GM10847 (cell line): Measurements from ENCODE around the gene MND1.

Source experiments
- POLR2A ChIP-seq: IDR thresholded peaks from 2 replicates; pipeline ENCODE4 v1.6.1; 2011; ENCODE audit not compliant: insufficient read length; ENCODE audit errors: extremely low read depth

Gene MND1

GRCh38 chr4:153409412-153409811 is 64.9 kb downstream of the MND1 start:
- TF ChIP-seq POLR2A, result no peak

- TF ChIP-seq POLR2A, result no peak
These were observed 65.5 kb downstream of the MND1 start for GRCh38 chr4:153409924-153410501.

GRCh38 chr4:153413842-153414241 is 69.4 kb downstream of the MND1 start:
- no peak for TF ChIP-seq POLR2A

- no peak for TF ChIP-seq POLR2A
These were observed 73.6 kb downstream of the MND1 start for GRCh38 chr4:153418121-153418520.

GRCh38 chr4:153418558-153418957 is 74.1 kb downstream of the MND1 start:
- no peak for TF ChIP-seq POLR2A

- TF ChIP-seq POLR2A, result no peak
These were observed 74.5 kb downstream of the MND1 start for GRCh38 chr4:153419029-153419428.

- no peak for TF ChIP-seq POLR2A
These were observed 75.3 kb downstream of the MND1 start for GRCh38 chr4:153419673-153420278.

- no peak for TF ChIP-seq POLR2A
These were observed 75.9 kb downstream of the MND1 start for GRCh38 chr4:153420361-153420760.

GRCh38 chr4:153421941-153422340 is 77.5 kb downstream of the MND1 start:
- TF ChIP-seq POLR2A, result no peak

- TF ChIP-seq POLR2A, result no peak
These were observed 81.9 kb downstream of the MND1 start for GRCh38 chr4:153426207-153426885.

- no peak for TF ChIP-seq POLR2A
These were observed 83.0 kb downstream of the MND1 start for GRCh38 chr4:153427363-153428071.

GRCh38 chr4:153428941-153429475 is 84.5 kb downstream of the MND1 start:
- TF ChIP-seq POLR2A, result no peak

GRCh38 chr4:153432965-153433753 is 88.7 kb downstream of the MND1 start:
- no peak for TF ChIP-seq POLR2A

- no peak for TF ChIP-seq POLR2A
These were observed 89.2 kb downstream of the MND1 start for GRCh38 chr4:153433754-153434105.

GRCh38 chr4:153434190-153434589 is 89.7 kb downstream of the MND1 start:
- TF ChIP-seq POLR2A, result no peak
